ENCODE data around the gene TGOLN2.
"Not testable (repeated sequence)": the region's sequence is repeated elsewhere in the genome, so short reads cannot be mapped to it uniquely, and the experiment has no call there.

The TGOLN2 gene

DNA sequence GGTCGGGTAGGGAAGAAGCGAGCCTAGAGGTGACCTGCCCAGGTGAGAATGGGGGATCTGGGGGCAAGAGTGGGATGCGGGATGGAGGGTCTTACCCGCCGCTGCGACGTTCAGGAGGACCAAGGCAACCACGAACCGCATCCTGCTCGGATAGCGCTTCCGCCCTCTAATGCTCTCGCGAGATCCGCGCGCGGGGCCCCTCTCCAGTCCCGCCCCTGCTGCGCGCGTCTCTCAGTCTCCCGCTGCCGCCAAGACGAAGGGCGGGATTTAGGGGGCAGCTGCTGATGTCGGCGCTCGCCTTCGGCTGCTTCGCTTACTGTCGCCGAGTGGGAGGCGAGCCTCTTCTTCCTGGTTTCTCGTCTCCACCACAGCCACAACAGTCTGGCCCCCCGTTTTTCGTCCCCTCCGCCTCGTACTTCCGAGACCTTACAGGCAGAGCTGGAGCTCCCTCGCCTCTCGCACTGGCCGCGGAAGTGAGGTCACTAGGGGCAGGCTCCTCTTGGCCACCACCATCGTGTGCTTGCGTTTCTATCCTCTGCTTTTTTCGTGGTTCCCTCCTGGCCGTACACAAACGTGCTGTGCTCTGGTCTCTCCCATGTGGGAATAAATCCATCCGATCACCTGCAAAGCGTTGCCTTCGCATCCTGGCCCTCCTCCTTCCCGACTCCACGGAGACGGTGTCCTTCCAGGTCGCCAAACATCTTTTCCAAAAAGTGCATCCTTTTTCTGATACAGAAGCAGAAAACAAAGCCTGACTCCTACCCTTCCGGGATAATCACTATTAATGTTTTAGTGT, at the start of gene TGOLN2:
TGOLN2 (minus strand) TSS at position 168 of the 796 bp plus-strand sequence; CDS start at position 141, 27 bp downstream.
- DNase-seq, result peak; percentile 91

DNA sequence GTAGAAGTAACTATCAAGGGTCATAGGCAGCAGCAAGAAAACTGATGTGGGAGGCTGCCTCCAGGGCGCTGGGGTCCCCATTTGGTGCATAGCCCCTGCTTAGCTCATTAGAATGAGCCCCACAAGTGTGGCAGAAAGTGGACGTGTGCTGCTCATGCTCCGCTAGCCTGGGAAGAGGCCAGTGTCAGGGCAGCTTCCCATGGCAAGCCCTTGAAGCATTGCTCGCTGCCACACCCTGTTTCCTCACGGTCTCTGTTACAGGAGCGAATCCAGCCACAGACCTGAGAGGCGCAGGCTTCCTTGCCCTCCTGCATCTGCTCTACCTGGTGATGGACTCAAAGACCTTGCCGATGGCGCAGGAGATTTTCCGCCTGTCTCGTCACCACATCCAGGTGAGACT, 49.3 kb upstream of the TGOLN2 start:
- DNase-seq, result no peak

DNA sequence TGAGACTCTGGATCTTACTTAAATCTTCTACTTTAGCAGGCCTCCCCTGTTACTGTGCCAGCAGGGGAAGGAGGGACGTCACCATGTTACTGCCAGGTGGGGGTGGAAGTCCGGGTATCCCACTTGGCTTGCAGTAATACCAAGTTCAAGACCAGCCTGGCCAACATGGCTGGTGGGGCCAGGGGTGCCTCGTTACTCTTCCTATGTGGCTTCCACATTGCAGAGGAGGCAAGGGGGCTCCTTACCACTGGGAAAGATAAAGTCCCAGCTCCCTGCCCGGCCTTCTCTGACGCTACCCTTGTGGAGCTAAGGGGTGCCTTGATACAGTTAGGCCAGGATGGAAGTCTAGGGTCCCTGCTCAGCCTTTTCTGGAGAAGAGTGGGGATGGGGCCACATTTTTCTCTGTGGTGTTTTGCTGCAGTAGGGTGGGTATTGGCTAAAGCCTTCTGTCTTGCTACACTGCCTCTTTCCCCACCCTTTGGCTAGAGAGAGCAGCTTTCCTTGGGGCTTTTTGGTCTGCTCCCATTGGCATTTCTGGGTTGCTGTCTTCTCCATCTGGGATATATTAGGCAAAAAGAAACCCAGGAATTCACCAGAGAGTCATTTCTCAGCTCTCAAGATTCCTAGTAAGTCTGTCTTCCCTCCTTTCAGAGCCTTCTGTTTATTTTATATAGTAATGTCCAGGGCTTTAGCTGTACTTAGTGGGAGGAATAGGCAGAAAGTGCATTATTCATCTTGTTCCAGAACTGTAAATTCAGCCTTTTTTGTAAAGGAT, 48.7 kb upstream of the TGOLN2 start:
- no peak for DNase-seq

DNA sequence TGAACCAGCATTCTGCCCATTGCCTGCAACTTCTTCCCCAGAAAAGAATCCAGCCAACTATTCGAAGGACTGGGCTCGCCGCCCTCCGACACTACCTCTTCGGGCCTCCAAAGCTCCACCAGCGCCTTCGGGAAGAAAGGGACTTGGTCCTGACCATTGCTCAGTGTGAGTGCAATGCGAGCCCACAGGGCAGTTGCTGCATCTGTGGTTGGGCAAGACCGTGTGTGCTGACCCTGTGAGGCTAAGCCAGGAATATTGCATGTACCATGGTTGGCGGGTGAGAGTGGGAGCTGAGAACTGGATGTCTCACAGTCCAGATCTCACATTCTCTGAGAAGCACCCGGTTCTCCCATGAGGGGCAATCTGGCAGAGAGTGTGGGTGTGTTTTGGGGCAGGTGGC, 43.3 kb upstream of the TGOLN2 start:
- DNase-seq, result no peak

DNA sequence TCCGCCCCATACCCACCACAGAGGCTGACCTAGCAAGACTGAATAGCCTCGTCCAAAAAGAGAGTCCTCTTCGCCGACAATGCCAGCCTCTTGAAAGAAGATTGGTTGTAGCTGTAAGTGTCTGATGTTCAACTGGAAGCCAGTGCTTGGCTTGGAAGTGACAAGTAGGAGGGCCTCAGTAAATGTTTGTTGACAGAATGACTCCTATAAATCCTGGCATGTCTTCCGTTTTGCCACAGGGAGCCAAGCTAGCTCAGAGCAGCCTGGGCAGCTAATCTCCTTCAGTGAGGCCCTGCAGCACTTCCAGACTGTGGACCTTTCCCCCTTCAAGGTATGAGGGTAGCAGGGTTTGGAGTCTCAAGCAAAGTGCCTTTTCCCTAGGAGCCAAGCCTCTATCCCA, 41.7 kb upstream of the TGOLN2 start:
- no peak for DNase-seq

DNA sequence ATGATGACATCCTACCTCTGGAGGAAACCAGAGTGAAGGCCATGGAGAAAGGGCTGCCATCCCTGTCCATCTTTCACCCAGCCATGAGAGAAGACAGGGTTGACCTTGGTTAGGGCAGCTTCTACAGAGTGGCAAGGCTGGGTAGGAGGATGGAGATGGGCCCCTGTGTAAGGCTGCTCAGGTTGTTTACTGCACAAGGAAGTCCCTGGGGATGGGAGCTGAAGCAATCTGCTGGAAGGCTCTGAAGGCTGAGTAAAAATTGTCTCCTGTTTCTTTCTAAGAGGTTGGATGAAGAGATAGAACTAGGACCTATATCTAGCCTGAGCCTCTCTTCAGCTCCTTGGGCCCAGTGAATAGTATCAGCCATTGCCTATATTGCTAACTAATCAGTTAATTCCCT, 41.1 kb upstream of the TGOLN2 start:
- DNase-seq, result no peak

DNA sequence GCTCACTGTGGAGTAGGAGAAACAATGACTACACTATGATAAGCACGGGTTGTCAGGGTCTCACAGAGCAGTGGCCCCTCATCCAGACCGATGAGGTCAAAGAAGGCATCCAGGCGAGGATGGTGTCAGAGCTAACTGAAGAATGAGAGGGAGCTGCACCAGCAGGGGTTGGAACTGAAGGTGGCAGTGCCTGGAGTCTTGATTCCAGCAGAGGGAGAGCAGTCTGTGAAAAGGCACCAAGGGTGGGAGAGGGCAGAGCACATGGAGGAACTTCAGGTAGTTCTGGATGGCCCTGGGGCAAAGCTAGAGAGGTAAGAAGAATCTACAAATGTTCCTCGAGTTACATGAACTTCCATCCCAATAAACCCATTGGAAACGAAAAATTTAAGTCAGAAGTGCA, 39.4 kb upstream of the TGOLN2 start:
- no peak for DNase-seq

GRCh38 chr2:85362653-85363387, 35.0 kb upstream of the TGOLN2 start:
- not testable (repeated sequence) for DNase-seq

DNA sequence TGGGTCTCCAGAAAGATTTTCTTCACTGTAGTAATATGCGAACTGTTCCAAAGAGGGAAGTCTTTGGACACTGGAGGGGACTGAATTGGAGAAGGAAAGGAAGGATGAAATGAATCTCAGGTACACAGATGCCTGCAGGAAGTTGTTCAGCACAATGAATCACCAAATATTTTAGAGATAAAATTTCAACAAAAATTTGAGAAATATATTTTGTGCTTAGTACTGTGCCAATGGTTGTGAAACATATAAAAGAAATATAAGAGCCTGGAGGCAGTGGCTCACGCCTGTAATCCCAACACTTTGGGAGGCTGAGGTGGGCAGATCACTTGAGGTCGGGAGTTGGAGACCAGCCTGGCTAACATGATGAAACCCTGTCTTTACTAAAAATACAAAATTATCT, 29.9 kb upstream of the TGOLN2 start:
- DNase-seq, result no peak

DNA sequence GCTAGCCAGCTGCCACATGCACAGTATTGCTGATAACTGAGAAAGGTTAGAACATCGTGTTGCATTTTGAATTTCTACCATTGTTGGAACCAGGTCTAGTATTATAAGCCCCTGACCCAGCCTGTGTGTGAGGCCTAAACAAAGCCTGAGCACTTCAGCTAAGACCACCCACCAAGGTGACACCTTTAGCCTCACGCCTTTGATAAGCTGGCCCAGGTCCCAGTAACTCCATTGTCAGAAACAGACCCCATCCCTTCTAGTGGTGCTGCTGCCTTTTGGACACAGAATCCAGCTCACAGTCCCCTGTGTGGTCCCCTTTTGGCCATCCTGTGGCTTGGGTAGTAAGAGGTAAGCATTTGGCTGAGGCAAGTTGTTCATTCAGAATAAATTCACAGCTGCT, 28.4 kb upstream of the TGOLN2 start:
- DNase-seq, result no peak

- DNase-seq, result no peak
These were observed 27.7 kb upstream of the TGOLN2 start for GRCh38 chr2:85355521-85355920.

GRCh38 chr2:85355073-85355410, 27.3 kb upstream of the TGOLN2 start:
- DNase-seq, result no peak

DNA sequence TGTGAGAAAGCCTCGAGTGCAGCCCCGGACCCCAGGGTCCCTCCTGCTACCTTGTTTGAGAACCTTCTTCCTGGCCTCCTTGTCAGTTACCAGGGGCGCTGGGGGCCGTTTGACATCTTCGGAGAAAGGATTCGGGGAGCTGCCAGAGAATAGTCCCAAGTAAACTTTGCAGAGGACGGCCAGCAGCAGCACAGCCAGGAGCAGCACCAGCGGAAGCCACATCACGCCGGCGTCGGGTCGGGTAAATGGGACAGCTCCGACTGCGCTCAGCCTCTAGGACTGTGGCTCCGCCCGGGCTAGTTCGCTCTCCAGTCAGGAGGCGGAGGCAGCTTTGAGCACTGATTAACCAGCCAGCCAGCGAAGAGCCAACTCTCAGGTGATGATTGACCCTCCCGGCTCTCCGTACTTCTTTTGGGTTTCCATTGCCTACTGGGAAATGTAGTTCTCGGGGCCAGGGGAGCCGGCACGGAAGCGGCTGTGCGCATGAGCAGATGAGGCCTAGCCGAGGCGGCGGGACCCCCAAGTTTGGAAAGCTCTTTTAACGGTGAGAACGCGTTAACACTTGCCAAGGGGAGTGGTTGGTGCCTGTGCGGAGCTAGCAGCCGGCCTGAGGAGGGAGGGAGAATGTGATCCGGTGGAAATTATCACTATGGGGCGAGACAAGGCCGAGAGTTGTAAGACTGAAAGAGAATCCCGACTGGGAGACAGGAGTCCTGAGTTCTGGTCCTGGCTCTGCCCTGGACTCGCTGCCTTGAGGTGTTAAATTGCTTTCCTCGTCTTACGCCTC, 26.7 kb upstream of the TGOLN2 start, which contains the start of the genes ELMOD3 and RETSAT:
ELMOD3 (plus strand) TSS at position 484 of the 787 bp plus-strand sequence. CDS start 2,430 bp downstream, outside the sequence.
RETSAT (minus strand) TSS at position 243 of the 787 bp plus-strand sequence; CDS start at position 222, 21 bp downstream.
- peak; percentile 96 for DNase-seq

GRCh38 chr2:85353876-85354285, 26.1 kb upstream of the TGOLN2 start:
- DNase-seq, result no peak

DNA sequence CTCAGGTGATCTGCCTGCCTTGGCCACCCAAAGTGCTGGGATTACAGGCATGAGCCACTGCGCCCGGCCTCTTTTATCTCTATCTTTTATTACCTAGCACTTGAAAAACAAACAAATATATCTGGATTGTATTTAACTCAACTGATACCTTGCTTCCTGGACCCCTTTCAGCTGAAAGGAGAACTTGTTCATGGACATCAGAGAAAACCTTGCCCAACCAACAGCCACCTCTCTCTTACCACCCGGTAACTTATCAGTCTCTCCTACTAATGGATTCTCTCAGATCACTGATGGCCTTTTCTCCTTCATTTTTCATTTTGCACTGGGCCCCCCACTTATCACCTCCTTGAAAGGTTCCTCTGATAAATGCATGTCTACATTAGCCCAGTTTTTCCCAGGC, 19.8 kb upstream of the TGOLN2 start:
- no peak for DNase-seq

DNA sequence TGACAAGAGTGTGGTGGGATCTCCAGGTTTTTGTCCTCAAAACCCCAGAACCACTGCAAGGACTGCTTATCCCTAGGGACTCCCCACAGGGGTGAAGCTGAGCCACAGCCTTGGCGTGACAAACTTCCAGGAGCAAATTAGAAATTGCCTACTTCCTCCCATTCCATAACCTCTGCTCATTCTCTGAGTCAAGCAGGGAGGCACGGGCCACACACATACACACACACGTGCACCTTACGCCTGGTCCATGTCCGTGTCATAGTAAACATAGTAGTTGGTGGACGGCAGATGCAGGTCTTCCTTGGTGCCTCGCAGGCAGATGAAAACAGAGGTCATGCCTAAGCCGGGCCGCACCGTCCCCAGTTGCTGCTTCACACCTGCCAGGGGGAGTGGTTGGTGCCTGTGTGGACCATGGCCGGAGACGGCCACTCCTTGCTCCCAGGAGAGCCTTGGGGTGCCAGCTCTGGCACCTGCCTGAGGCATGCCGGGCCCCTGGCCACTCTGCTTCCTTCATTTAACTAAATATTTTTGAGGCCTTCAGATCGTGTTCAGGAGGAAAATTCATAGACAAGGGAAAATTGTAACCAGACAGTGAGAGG, 16.7 kb upstream of the TGOLN2 start:
- no peak for DNase-seq

GRCh38 chr2:85343207-85343895, 15.6 kb upstream of the TGOLN2 start:
- not testable (repeated sequence) for DNase-seq

- no peak for DNase-seq
These were observed 14.4 kb upstream of the TGOLN2 start for GRCh38 chr2:85342156-85342555.

DNA sequence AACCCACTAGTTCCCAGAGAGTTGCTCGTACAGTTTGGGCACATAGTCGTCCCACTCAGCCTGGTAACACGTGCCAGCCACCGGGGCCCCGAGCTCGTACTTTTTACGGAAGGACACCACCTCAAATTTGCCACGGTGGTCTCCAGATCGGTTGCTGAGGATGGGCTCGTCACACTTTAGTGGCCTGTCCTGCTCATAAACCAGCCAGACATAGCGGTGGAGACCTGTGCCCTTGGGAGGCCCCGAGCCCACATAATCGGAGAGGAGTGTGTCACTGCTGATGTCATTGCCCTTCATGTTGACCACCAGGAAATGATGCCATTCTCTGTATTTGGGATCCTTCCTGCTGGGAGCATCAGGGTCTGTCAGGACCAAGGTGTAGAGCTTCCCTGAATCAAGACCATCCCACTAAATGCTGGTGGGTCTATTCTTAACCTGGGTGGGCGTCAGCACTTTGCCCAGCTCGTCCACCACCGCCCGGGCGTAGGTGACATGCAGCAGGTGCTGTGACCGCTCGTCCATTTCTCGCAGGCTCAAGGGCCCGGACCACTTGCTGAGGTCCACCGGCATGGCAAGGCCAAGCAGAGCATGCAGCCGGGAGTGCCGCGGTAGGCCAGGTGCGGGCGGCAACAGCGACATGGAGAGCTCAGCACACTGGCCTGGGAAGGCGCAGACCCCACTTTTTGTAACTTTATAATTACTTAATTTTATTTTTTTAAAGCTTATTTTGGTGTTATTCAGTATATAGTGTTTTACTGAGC, 13.7 kb upstream of the TGOLN2 start:
- DNase-seq, result no peak

DNA sequence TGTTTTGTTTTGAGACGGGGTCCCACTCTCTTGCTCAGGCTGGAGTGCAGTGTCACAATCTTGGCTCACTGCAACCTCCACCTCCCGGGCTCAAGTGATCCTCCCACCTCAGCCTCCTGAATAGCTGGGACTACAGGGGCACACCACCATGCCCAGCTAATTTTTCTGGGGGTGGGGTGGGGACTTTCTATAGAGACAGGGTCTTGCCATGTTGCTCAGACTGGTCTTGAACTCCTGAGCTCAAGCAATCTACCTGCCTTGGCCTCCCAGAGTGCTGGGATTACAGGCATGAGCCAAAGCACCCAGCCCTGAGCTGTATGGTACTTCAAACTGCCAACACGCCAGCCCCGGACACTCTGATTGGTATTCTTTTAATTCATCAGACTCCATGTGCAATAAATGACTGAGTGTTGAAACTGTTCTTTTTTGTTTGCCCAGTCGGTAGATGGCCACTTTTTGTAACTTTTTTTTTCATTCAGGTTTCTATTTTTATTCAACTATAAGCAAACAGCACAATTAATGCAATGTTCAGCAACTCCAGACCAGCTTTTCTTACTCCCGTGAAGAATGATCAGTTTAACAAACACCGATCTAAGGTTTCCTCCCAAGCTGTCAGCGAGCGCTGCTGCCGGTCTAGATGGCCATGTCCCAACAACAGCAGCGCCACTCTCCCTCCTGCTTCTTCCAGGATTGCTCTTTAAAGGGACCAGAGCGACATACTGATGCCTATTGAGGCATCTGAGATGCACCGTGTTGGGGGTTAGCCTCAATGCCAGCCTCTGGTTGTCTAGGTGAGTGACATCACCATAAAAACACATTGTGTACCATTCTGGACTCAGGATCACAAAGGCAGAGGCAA, 12.5 kb upstream of the TGOLN2 start:
- no peak for DNase-seq
